ENCODE results near the gene LRR1.

GRCh38 chr14:49593016-49593415, 5.7 kb upstream of the LRR1 start:
- TF ChIP-seq, protein P1, sequence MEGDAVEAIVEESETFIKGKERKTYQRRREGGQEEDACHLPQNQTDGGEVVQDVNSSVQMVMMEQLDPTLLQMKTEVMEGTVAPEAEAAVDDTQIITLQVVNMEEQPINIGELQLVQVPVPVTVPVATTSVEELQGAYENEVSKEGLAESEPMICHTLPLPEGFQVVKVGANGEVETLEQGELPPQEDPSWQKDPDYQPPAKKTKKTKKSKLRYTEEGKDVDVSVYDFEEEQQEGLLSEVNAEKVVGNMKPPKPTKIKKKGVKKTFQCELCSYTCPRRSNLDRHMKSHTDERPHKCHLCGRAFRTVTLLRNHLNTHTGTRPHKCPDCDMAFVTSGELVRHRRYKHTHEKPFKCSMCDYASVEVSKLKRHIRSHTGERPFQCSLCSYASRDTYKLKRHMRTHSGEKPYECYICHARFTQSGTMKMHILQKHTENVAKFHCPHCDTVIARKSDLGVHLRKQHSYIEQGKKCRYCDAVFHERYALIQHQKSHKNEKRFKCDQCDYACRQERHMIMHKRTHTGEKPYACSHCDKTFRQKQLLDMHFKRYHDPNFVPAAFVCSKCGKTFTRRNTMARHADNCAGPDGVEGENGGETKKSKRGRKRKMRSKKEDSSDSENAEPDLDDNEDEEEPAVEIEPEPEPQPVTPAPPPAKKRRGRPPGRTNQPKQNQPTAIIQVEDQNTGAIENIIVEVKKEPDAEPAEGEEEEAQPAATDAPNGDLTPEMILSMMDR (IDR thresholded peaks at IDR 0.05), result no peak
- no peak for TF ChIP-seq POLR2A (IDR thresholded peaks at IDR 0.05)

All from heart left ventricle (tissue), 13 donors.